OCI-M1 (cell line): ENCODE measurements around the gene SMPD2.

Source experiments
- DNase-seq: peaks from one replicate; lab custom pipeline; 2025; lab: John Stamatoyannopoulos, UW

Gene SMPD2

DNA sequence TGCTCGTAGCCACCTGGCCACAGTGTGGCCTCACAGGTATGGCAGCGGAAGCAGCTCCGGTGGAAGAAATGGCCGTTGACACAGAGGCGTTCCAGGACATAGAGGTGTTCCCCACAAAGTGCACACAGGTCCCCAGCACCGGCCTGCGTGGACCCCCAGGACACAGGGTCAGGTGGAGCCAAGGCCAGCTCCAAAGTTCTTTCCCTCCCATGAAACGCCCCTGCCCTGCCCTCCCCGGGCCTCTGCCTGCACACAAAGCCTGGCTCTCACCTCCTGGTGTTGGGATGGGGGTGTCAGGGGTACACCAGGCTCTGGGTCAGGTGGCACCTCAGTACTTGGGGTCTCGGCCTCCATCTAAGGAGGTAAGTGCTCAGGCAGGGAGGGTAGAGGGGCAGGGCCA lies 6.6 kb downstream of the SMPD2 start:
- DNase-seq: no peak

DNA sequence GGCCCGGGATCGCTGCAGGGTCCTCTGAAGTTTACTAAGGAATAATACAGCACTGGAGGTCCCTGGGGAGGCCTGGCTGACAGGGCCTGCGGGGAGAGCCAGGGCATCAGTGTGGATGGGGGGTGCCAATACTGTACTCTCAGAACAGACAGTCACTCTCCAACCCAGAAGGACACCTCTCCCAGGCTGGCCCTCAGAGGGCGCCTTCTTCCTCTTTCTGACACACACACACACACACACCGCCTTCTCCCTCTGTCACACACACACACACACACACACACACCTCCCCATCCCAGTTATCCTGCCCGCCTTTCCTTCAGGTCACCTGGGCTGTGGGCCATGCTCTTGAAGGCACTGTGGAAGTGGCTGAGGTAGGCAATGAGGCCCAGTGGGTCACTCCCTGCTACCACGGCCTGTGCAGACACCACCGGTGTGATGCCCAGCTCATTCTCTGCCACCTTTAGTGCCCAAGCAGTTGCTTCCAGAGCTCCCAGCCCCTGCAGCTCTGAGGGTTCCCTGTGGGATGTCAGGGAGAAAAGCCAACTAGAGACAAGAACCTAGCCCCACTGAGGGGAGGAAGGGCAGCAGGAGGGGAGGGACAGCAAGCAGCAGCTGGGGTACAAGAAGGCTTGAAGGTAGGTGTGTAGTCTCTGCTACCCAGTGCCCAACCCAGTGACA lies 7.5 kb downstream of the SMPD2 start:
- DNase-seq: peak; percentile 47

DNA sequence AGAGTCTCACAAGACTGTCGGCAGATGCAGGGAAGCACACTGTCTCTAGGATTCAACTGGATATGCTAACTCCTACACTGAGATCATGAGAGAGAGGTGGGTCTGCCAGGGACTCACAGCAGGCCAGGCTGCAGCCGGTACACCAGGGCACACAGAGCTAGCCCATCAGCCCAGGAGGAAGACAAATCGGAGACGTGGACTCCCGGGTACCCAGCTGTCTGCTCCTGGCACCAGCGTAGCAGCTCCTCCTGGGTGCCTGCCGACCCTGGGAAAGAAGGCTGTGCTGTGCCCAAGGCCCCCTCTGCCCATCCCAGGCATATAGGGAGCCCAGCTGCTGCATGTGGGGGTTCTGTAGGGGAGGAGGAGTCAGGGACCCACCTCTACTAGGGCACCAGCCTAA lies 8.1 kb downstream of the SMPD2 start:
- DNase-seq: no peak

DNA sequence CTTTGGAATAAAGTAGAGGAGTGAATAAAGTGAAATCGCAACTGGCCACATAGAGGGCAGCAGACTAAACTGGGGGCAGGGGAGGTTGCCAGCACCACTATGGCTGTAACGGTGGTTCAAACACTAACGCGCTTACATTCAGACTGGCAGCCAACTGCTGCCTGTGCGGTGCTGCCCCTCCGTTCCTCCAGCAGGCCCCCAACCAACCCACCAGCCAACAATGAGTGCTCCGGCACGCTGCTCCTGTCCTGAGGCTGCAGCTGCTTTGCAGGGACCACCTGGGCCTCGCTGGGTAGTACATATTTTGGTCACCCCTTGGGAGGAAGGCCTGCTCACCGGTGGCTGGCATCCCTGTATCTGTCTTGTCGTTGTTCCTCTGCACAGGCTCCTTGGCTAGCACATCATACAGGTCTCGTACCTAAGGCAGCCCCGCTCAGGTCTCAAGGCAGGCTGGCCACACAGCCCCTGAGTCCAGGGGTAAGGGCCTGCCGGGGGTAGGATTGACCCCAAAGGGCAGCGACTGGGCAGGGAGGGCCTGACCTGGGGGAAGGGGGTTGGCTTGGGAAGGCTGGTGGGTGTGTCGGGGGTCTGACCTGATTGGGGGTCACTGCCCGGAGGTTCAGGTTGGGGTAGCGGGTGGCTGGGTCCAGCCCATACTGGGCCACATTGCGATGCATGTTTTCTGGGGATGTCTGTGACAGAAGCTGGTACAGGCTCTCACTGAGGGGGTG lies 8.7 kb downstream of the SMPD2 start:
- no peak for DNase-seq

DNA sequence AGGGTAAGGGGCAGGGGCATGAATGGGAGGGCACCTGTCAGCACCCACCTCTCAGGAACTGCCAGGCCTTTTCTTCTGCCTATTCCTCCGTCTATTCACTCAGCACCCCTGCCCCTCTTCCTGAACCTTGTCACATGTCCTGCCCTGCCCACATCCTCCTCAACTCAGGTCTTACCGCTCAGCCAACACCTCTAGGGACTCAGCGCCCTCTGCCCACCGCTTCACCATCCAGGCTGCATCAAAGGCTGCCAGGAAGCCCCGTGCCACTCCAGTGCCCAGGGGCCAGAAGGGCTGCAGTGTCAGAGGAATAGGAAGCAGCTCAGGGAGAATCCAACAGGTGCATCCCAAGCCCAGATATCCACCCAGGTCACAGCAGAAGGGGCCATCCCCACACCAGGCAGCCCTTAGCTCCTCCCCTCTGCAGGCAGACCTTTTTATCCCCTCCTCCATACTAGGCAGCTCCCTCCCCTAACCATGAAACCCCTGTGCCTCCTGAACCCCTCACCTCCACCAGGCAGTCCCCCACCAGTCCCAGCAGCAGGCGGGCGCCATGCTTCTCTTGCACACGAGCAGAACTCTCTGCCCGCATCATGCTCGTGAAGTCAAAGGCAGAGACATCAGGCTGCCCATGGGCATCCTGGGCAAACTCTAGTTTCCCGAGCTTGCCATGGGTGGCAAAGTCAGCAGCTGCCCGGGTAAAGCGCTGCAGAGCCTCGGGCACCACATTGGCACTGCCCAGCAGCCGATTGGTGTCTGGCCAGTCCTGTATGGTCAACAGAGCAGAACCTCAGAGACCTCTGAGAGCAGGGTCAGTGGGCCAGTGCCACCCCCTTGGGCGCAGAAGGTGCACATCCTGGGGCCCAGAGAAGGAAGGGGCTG lies 9.5 kb downstream of the SMPD2 start:
- no peak for DNase-seq

DNA sequence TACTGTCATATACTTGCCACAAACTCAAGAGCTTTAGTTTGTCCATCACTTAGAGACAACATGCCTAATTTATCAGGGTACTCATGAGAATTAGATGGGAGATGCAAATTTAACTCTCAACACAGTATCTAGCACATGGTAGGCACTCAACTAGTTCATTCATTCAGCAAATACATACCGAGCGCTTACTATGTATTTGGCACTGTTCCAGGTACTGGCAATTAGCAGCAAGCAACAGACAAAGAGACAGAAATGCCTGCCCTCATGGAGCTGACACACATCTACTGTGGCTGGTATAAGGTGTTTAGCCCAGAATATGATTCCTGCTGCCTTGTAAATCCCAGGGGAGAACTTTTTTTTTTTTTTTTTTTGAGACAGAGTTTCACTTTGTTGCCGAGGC lies 10.3 kb downstream of the SMPD2 start:
- peak; percentile 32 for DNase-seq

DNA sequence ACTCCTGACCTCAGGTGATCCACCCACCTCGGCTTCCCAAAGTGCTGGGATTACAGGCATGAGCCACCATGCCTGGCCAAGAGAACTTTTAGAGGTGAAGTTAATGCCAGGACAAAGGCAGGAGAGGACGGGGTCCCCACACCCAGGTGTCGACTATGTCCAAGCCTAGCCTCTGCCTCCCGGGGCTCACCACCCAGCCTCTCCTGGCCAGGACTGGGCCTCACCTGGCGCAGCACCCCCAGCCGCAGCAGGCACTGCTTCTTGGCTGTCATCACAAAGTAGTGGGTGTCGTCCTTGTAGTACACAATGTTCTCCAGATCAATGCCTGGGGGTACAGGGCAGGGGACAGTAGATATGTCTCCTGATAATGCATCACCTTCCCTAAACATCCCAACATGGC lies 10.9 kb downstream of the SMPD2 start:
- DNase-seq: no peak

DNA sequence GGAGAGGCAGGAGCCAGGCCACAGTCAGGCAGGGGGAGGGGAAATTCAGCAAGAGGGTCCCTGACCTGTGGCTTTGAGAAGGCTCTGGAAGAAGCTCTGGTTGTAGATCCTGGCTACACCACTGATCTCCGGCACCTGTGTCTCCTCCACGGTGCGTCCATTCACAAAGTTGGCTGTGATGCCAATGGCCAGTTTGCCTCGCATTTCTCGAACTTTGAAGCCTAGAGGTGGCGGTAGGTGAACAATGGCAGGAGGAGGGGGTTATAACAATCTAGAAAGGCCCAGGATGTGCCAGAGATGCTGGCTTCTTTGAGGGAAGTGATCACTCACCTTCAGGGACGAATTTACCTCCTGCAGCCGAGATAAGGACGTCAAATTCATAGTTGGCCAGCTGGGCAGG lies 11.7 kb downstream of the SMPD2 start:
- DNase-seq: no peak

DNA sequence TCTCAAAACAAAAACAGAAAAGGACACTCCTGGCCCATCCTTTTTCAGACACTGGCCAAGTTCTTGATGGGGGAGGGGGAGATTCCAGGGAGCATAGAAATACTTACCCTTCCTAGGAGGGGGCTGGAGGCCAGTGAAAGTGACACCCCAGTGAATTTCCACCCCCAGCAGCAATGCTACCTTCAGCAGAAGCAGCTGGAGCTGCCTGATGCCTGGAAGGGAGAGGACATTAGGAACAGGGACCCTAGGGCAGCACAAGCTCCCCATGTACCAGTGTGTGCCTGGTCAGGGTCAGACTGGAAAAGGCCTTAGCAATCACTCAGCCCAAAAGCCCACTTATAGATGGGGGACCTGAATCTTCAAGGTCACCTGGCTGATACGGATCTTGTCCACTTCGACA lies 12.6 kb downstream of the SMPD2 start:
- DNase-seq: no peak

DNA sequence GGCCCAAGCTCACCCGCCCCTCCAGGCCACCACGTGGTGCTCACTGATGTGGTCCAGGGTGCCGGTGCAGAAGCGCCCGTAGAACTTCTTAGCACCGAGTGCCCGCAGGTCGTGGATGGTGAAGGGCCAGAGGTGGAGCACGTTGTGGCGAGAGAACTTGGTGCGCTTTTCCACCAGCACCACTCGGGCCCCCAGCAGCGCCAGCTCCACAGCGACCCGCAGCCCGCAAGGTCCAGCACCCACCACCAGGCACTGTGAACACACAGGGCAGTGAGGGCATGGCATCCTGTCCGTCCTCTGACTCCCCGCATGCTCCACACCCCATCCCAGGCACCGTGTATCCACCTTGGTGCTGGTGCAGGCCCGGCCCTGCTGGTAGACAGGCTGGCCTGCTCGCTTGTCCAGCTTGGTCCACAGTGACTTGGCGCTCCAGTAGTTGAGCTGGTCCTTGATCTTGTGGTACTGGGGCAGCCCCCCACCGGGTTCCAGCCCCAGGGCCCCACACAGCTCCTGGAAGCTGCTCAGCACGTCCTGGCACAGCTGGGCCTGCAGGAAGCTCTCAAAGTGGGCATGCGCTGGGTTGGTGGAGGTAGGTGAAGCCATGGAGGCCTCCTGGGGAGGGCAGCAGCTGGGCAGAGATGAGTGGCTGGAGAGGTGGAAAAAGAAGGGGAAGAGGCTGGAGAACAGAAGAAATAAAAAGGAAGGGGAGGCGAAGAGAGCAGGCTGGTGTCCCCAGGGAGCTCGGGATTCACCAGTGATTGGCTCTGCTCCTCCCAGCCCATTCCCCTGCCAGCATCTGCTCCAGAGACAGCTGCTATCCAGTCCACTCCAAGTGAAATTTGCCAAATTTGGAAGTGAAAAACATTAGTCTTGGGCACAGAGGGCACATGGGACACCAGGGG lies 13.3 kb downstream of the SMPD2 start:
- DNase-seq: no peak

DNA sequence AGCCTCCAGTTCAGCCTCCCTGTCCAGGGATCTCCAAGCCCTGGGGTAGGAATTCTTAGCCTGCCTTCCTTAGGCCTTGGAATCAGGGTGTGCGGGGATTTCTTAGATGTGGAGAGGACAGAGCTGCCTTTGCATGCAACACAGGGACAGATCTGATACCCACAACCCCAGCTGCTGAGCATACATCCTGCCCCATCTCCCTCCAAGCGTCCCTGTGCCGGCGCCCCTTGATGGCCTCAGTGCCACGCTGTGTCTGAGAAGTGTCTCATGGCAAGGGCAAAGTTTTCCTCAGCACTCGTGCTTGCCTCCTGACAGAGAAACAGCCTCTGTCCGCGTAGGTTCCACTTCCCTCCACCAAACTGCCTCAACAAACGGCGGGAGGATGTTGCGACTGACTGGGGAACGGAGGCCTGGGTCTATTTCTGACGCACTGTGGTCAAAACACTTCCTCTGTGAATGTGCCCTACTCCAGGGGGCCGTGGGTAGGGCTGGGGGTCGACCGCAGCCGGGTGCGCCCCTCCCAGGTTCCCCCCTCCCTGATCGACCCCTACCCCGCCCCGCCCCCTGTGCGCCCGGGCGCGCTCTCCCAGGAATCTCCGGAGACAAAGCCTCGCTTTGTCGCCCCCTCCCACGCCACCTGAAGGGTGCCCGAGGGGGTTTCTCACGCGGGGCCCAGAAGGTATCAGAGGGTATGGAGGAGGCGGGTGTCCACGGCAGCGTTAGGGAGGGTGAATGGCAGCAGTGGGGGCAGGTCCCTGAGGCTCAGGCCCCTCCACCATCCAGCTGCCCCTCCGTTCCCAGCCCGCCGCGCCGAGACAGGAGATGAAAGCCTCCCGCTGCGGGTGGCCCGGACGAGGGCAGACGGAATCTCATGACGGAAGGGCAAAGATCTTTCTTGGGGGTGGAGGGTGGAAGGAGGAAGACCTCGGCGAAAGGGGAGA lies 14.2 kb downstream of the SMPD2 start:
- DNase-seq: peak; percentile 28

DNA sequence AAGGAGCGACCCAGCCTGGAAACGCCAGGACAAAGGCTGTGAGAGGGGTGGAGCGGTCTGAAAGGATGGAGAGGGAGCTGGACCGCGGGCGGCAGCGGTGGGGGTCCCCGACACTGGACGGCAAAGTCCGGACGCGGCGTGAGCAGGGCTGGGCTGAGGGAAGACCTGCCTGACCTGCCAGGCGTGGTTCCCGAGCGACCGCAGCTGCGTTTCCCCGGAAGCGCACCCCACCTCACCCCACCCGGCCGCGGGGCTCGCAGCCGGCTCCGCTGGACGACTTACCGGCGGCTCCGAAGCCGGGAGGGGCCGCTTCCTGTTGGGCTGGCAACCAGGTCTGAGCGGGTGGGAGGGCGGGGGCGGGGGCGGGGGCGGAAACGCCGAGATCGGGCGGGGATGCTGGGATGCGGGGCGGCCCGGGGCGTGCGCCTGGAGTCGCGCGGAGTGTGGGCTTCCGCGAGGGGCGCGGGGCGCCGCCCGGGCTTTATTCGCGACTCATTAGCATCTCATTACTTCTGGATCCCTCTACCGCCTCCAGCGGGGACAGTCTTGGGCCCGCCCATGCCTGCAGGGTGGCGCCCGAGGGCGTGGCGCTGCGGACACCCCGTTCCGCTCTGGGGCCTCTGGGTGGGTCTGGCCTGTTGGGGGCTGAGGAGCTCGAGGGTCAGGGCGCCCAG lies 15.1 kb downstream of the SMPD2 start, which contains the start of gene MICAL1:
MICAL1 (minus strand) TSS at position 336 of the 674 bp plus-strand sequence. CDS start 1,576 bp downstream, outside the sequence.
- peak; percentile 45 for DNase-seq

DNA sequence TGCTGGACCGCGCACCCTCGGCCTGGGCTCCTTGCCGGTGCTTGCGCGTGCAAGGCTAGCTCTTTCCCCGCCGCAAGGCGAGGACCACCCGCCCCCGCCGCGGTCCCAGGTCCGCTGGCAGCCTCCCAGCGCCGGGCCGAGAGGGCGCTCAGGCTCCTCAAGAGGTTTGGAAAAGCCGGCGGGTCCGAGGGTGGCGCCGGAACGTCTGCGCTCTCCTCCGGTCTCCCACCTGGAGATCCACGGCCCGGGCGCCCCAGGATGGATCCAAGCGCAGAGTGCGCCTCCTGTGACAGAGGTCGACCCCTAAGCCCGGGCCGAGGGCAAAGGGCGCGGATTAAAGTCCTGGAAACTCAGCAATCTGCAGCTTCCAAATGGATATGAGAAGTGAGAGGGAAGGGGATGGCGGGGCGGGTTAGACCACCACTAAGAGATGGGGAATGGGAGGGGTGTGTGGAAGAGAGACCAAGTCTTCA lies 15.6 kb downstream of the SMPD2 start:
- DNase-seq: no peak

DNA sequence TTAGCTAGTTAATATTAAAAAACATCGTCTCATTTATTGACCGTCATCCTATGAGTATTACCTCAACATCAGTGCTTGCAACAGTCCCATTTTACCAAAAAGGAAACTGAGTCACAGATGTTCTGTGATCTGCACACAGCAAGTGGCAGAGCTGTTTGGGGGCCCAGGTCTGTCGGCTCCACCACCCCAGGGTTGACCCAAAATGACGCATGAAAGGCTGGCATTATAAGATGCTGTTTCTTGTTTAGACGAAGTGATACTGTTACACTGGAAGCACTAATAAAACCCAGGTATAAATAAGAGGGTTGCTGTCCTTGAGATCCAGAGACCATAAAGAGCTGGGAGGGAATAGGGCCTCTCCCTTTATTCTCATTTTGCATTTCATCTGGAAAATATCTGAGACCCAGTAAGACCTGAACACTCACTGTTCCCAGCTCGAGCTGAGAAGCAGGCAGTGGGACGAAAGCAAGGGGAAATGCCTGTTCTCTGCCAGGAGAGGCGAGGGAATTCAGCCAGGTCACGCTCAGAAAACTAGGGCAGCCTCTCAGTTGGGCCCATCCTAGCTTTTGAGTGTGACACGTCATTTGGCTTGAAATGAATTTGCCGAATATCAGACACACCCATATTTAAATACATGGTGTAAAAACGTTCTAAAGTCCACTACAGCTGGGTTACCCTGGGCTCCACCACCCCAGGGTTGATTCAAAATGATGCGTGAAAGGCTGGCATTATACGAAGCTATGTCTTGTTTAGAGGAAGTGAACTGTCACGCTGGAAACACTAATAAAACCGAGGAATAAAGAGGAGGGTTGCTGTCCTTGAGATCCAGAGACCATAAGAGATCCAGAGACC lies 16.4 kb downstream of the SMPD2 start:
- DNase-seq: no peak

DNA sequence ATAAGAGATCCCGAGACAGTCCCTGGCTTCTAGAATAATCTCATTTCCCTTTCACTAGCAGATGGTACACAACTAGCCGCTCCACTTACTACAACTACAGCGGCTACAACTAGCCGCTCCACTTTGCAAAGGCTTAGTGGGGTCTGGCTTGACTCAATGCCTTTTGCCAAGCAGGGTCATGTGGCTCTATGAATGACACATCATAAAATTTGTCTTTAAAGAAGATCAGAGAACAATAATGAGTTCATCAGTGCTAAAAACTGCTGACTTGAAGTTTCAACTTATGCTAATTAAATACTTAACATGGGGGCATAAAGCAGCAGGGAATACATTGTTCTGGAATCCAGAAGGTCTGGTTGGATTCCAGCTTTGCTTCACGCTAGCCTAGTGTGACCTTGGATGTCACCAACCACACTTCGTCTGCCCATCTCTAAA lies 17.1 kb downstream of the SMPD2 start:
- DNase-seq: no peak

DNA sequence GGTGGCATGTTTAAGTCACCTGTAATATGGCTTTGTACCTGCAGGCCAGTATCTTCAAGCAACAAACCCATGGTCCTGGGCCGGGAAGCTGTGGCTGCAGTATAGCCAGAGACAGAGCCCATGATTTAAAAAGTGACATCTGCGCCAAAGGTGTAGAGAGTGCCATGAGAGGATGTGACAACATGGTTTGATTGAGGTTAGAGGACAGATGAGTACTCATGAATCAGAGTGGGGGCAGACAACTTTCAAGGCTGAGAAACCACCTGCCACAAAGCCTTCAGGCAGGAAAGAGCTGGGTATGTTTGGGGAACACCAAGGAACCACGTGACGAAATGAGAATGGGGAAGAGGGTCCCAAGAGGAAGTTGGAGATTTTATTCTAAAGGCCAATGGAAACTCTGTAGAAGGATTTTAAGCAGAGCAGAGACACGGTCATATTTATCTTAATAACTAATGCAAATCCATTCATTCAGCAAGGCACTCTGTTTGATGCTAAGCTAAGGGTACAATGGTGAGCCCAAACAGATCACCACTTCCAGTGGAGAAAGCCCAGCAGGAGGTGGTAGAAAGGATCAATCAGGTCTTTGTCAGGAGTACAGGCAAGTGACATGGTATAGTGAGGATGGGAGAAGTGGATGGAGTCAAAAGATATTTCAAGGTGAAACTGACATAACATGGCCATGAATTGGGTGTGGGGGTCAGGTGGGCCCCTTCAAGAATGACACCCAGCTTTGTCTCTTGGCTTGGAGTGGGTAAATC lies 18.4 kb downstream of the SMPD2 start:
- DNase-seq: no peak

DNA sequence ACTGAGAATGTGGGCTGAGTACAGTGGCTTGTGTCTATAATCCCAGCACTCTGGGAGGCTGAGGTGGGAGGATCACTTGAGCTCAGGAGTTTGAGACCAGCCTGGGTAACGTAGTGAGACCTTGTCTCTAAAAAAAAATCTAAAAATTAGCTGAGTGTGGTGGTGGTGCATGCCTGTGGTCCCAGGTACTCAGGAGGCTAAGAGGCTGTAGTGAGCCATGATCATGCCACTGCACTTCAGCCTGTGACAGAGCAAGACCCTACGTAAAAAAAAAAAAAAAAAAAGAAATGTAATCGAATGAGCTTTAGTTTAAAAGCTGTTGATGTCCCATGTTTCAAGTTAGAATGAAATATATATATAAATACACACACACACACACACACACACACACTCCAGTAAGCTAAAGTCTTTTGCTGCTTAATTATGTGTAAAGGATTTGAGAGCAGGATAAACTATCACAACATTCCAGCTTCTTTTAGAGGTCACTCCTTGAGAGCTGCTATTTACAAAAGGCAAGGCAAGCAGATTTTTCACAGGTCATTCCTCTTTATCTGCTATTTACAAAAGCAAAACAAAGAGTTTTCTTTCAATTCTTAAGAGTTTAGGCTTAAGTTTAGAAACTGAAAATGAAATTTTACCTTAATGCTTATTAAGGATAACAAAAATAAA lies 19.8 kb downstream of the SMPD2 start:
- no peak for DNase-seq
